D341Med (cell line): ENCODE results near the gene RPLP2.

Source experiments
- DNase-seq: peaks from one replicate; pipeline ENCODE4 v3.0.0; 2012; ENCODE audit warnings: low spot score

RPLP2 gene

DNA sequence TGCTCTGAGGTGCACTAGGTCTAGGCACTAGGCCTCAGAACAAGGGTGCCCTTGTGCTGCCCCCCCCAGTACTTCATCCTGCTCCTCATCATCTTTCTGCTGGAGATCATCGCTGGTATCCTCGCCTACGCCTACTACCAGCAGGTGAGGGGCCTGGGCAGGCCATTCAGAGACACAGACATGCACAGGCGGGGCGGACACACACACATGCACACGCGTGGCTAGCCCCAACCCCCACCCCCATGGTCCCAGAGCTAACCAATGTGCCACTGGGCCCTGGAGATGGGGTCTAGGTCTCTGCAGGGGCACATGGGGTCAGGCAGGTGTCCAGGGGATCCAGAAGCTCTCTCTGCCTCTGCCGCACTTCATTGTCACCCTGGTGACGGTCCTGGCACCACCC, 26.9 kb downstream of the RPLP2 start:
- DNase-seq: no peak

GRCh38 chr11:837189-837989, 27.6 kb downstream of the RPLP2 start:
- no peak for DNase-seq

DNA sequence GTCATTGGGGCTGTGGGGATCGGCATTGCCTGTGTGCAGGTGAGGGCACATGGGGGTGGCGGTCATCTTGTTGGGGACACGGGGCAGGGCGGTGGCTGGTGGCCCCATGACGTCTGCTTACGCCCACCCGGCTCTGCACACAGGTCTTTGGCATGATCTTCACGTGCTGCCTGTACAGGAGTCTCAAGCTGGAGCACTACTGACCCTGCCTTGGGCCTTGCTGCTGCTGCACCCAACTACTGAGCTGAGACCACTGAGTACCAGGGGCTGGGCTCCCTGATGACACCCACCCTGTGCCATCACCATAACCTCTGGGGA, 28.2 kb downstream of the RPLP2 start:
- no peak for DNase-seq

DNA sequence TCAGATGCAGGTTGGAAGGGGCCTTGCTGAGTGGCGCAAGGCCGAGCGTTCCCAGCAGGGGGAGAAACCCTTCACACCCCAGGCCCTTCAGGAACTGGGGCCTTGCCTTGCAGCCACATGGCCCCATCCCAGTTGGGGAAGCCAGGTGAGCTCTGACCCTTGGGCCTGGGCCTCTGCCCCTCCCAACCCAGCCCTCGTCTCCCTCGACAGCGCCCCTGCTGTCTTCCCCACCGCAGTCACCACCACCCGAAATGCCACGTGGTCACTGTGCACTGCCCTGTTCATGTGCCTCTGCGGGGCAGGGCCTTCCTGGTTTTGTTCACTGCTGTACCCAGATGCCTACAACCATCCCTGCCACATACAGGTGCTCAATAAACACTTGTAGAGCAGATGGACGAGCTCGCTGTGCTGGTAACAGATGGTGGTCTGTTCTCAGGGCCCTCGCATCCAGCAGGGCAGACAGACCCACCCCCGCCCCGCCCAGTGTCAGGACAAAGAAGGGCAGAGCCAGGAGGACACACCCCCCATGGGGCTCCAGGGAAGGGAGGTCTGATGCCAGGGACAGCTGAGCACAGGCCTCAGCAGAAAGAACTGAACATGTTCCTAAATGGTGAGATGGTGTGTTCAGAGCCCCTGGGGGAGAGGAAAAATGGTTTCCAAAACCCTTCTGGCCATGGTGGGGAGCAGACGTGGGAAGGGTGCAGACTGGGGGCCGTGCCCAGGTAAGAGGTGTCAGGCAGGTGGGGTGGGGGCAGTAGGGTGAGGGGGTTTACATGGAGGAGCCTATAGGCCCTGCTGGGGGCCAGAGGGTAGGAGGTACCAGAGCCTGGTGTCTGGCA, 28.9 kb downstream of the RPLP2 start:
- DNase-seq: no peak

- DNase-seq: no peak
These were observed 29.5 kb downstream of the RPLP2 start for GRCh38 chr11:839280-839623.

GRCh38 chr11:839875-840617, 30.3 kb downstream of the RPLP2 start:
- DNase-seq: no peak

DNA sequence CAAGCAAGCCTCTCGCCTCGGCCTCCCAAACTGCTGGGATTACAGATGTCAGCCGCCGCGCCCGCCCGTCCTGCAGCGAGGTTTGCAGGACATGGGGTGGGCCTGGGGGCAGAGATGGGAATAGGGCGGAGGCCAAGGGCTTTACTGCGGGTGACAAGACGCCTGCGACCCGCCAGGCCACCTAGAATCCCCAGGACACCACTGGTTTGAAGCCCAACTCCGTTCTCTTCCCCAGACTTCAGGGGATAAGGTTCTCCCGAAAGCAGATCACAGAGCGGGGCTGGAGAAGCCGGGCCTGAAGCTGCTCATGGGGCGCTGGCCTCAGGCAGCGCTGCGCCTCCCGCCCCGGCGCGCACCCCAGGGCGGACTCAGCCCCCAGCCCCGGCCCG, 32.2 kb downstream of the RPLP2 start:
- no peak for DNase-seq

- peak; percentile 94 for DNase-seq
These were observed 32.7 kb downstream of the RPLP2 start, which contains the start of the genes POLR2L and TSPAN4 for GRCh38 chr11:842370-843002. POLR2L (minus strand) TSS chr11:842529; CDS start chr11:842508, 21 bp downstream. TSPAN4 (plus strand) TSS chr11:842852; CDS start chr11:850305, 7,453 bp downstream.

GRCh38 chr11:843086-843734, 33.4 kb downstream of the RPLP2 start:
- peak; percentile 54 for DNase-seq

DNA sequence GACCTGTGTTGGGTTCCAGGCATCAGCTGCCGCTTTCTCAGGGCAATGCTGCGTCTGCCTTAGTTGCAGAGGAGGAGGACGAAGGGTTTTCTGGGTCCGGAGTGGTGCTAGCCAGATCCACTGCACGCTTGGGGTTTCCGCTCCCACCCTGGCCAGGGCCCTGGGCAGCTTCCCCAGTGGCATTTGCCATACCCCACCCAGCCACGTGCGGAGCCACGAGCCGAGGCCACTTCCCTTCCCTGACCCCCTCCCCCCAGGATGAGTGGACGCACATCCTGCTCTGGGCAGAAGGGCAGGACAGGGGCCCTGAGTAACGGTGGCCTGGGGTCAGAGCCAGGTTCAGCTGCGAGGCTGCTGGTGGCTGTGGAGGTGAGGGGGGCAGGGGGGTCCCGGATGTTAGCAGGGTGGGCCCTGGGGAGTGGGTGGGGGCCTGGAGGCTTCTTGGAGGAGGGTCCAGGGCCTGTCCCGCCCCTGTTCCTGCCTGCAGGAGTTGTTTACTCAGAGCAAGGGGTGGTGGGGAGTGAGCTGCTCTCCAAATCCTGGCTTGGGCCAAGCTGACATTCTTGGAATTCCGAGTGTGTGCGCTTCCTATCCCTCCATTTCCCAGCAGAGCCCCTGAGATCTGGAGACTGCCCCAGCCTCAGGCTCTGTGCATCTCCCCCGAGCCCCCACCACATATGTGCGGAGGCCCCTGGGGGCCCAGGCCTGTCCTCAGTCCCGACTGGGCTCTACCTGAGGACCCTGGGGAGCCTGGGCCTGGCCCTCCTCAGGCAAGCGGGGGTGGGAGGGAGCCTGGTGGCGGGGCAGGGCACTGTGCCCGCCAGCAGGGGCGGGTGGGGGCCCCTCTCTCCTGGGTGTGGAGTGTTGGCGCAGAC, 34.3 kb downstream of the RPLP2 start:
- no peak for DNase-seq

DNA sequence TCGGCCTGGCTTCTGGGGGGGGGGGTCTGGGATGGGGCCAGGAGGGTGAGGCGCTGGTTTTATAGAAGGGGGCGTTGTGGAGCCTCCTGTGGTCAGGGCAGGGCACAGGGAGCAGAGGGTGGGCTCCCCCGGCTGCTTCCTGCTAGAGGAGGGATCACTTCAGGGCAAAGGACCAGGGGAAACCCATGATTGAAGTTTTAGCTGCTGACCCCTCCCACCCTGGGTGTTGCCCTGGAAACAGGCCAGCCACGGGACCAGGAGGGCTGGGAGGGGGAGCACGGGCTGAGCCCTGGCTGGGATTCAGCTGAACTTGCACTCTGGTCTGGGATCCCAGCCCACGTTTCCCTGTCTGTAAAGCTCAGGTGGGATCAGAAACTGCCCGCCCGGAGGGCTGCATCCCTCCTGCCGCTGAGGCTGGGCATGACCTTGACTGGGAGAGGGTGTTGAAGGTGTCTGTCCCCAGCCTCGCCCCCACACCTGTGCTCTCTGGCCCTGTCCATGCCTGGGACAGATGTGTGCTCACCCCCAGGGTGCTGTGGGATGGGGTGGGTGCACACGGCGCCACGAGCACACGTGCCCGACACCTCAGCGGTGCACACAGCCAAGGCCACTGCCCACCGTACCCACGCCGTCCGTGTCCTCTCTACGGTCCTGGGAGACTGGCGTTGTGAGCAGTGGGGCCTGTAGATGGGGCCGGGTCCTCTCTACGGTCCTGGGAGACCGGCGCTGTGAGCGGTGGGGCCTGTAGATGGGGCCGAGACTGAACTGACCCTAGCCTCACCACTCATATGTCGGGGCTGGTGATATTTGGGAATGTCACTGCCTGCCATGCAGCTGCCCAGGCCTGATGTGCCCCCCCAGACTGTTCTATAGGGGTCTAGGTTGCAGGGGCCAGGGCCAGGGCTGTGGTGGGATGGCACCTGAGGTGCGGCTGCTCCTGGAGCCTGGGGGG, 35.2 kb downstream of the RPLP2 start:
- no peak for DNase-seq

- no peak for DNase-seq
These were observed 36.2 kb downstream of the RPLP2 start for GRCh38 chr11:845872-846495.

GRCh38 chr11:846496-847098, 36.8 kb downstream of the RPLP2 start:
- no peak for DNase-seq

- DNase-seq: no peak
These were observed 38.1 kb downstream of the RPLP2 start for GRCh38 chr11:847876-848275.

- peak; percentile 85 for DNase-seq
These were observed 38.7 kb downstream of the RPLP2 start for GRCh38 chr11:848380-848931.

DNA sequence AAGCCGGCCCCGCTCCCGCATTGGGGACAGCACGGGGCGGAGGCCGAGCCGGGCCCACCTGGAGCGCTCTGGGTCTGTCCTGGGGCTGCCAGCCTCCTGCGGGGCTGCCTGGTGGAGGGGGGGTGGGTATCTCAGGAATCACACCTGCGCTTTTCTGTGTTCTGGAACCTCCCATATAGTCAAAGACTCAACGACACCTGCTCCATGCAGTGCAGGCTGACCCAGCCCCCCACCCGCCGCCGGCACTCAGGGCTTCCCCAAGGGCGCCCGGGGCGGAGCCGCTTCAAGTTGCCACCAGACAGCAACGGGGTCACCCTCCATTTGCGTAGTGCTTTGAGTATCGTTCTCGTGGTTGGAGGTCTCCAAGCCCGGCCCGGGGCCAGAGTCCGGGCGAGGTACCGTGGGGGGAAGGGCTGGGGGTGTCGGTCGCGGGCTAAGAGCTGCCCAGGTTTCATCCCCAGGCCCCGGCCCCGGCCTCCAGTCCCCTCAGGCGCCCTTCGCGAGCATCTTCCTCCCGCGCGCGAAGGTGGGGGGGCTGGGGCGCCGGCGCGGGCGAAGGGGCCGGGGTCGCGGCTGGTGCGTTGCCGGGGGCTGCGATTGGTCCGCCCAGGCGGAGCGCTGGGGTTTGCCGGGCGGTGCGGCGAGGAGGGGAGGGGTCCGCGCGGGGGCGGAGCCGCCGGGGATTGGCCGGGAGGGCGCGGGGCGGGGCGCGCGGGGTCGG, 39.5 kb downstream of the RPLP2 start:
- peak; percentile 90 for DNase-seq

DNA sequence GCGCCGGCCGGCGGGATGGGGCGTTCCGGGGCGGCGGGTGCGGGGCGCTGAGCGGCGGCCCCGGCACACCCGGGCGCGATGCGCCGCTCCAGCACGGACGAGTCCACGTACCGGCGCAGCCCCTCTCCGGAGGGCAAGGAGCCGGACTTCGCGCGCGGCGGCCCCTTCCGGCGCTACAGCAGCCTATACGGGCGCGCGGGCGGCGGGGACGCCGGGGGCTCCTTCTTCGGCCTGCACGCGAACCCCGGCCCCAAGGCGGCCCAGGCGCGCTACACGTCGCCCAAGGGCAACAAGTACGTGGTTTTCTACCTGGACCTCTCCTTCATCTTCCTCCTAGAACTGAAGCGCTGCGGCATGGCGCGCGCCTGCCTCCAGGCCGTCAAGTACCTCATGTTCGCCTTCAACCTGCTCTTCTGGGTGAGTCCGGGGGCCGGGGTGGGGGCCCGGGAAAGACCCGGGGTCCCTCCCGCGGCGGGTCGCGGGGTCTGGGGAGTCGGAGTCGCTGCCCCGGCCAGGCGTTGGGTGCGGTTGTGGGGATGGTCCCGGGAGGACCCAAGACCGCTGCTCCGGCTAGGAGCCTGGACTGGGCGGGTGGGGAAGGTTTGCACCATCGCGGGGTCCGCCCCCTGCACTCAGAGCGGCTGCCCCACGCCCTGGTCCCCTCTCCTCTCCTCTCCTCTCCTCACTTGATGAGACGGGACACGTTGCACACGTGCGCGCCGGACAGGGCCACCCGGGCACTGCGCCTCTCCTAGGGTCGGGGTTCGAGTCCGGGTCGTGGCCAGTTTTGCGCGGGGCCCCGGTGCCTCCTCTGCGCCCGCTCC, 40.4 kb downstream of the RPLP2 start:
- DNase-seq: no peak
